Common myeloid progenitor, CD34-positive (primary cell): ENCODE measurements around the gene C16orf96.
"Not testable (repeated sequence)": the region's sequence is repeated elsewhere in the genome, so short reads cannot be mapped to it uniquely, and the experiment has no call there.

ENCODE experiments used
- CTCF ChIA-PET: fragments of 350-600 bp; sonication (Branson Sonifier 250); formaldehyde crosslinking; loops from one replicate; lab custom pipeline; 2021; ENCODE audit warnings: antibody characterized with exemption; lab: Charles Lee
- POLR2A ChIA-PET: fragments of 350-600 bp; sonication (Branson Sonifier 250); formaldehyde crosslinking; loops from one replicate; lab custom pipeline; 2021; ENCODE audit warnings: antibody characterized with exemption; lab: Charles Lee
- DNase-seq, 3 donors: peaks; one replicate each; pipeline versions ENCODE4 v3.0.0 to v3.0.0-alpha.2; 2013
- H3K27ac ChIP-seq, 2 experiments: 1 replicate in 1 of 2; 2 replicates in 1 of 2; pipeline ENCODE4 v1.7.0; 2013; ENCODE audit warnings: inconsistent platforms in 2 of 2, low read length in 2 of 2, mild to moderate bottlenecking in 2 of 2, low read depth in 1 of 2, moderate library complexity in 1 of 2; ENCODE audit not compliant: severe bottlenecking in 2 of 2, insufficient read depth in 1 of 2, poor library complexity in 1 of 2
- H3K27me3 ChIP-seq, 5 experiments: replicated peaks in 2 of 5; 1 replicate in 3 of 5; 2 replicates in 2 of 5; pipeline versions ENCODE4 v1.6.1 to v1.7.0; 2013; ENCODE audit warnings: low read length in 4 of 5, mild to moderate bottlenecking in 2 of 5, moderate library complexity in 2 of 5, inconsistent platforms in 1 of 5; ENCODE audit not compliant: insufficient read depth in 5 of 5, control insufficient read depth in 4 of 5
- H3K36me3 ChIP-seq, 4 experiments: 1 replicate in 2 of 4; 2 replicates in 2 of 4; pipeline versions ENCODE4 v1.6.1 to v1.7.0; 2013; ENCODE audit warnings: low read length in 3 of 4, control low read depth in 1 of 4, mild to moderate bottlenecking in 1 of 4; ENCODE audit not compliant: control insufficient read depth in 4 of 4, insufficient read depth in 4 of 4
- H3K4me1 ChIP-seq, 4 experiments: 1 replicate in 3 of 4; 2 replicates in 1 of 4; pipeline versions ENCODE4 v1.6.1 to v1.7.1; 2013; ENCODE audit warnings: low read length in 3 of 4, mild to moderate bottlenecking in 3 of 4, control low read depth in 1 of 4, inconsistent platforms in 1 of 4, moderate library complexity in 1 of 4; ENCODE audit not compliant: control insufficient read depth in 4 of 4, insufficient read depth in 4 of 4; ENCODE audit errors: control extremely low read depth in 1 of 4
- H3K4me3 ChIP-seq, 7 experiments: 1 replicate in 4 of 7; 2 replicates in 3 of 7; pipeline versions ENCODE4 v1.5.1 to v1.7.0; 2013; ENCODE audit warnings: mild to moderate bottlenecking in 7 of 7, low read length in 6 of 7, moderate library complexity in 6 of 7, inconsistent platforms in 2 of 7, low read depth in 2 of 7, control low read depth in 1 of 7; ENCODE audit not compliant: insufficient read depth in 4 of 7, control insufficient read depth in 1 of 7; ENCODE audit errors: extremely low read depth in 1 of 7
- H3K9me3 ChIP-seq, 5 experiments: 1 replicate in 4 of 5; 2 replicates in 1 of 5; pipeline versions ENCODE4 v1.6.1 to v1.7.1; 2013; ENCODE audit warnings: low read length in 4 of 5, mild to moderate bottlenecking in 2 of 5, inconsistent platforms in 1 of 5, low read depth in 1 of 5, moderate library complexity in 1 of 5; ENCODE audit not compliant: control insufficient read depth in 4 of 5, insufficient read depth in 2 of 5; ENCODE audit errors: control extremely low read depth in 1 of 5
- WGBS: methylation state at CpG from one replicate; pipeline ENCODE4 v1.1.5; 2013; ENCODE audit not compliant: insufficient coverage; 5-methylcytosine and 5-hydroxymethylcytosine counted together

C16orf96 gene

DNA sequence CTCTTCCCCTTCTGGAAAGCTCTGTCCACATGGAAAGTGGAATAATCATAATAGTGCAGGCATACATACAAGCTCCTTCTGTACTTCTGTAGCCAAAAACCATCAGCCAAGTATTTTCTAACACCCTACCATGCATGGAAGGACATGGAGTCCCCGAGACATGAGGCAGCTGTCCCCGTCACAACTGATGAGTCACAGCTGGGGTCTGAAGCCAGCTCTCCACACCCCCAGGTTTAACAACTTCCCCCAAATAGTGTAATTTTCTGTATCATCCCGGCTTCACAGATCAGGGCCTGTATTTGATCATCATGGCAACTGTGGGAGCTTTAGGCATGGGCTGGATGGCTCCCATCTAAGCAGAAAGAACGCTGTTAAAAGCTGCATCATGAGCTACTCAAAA is 16.6 kb downstream of the C16orf96 start:
- ChIA-PET CTCF (interaction anchor here (0.7 to 1.9 kb wide), 8 partner anchors 10 to 67 kb away, joined by 3 to 7 read pairs (median 4); no protein-coding TSS in a partner anchor), POLR2A (no interaction called here)
- no peak overlapping the region for H3K27ac ChIP-seq
- no peaks in the 10 kb centered on the region for H3K27me3 ChIP-seq
- WGBS = 61% methylated on average over 4 of the region's 4 CpGs
- peak in 2 of 3 donors; percentile 54 to 62 for DNase-seq
- H3K36me3 ChIP-seq = no peaks in the 10 kb centered on the region
- H3K4me1 ChIP-seq = peaks cover 0 to 22% (median 13%) of the 10 kb centered on the region in 4 experiments
- H3K4me3 ChIP-seq = no peak overlapping the region
- H3K9me3 ChIP-seq = no peaks in the 10 kb centered on the region

DNA sequence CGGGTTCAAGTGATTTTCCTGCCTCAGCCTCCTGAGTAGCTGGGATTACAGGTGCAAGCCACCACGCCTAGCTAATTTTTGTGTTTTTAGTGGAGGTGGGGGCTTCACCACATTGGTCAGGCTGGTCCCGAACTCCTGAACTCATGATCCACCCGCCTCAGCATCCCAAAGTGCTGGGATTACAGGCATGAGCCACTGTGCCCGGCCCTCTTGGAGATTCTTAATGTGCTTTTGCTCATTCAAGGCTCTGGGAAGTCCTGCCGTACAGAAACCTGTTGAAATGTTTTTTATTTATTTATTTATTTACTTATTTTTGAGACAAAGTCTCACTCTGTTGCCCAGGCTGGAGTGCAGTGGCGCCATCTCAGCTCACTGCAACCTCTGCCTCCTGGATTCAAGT is 17.8 kb downstream of the C16orf96 start:
- H3K27ac ChIP-seq, H3K4me3 ChIP-seq, H3K27me3 ChIP-seq, DNase-seq, H3K36me3 ChIP-seq, H3K9me3 ChIP-seq, POLR2A ChIA-PET: not testable (repeated sequence)
- CTCF ChIA-PET = interaction anchor here (1.0 to 1.9 kb wide), 5 partner anchors 12 to 68 kb away, joined by 3 to 7 read pairs (median 4); no protein-coding TSS in a partner anchor
- peaks cover 0 to 22% (median 13%) of the 10 kb centered on the region in 4 experiments for H3K4me1 ChIP-seq
- 90% methylated on average over 2 of the region's 7 CpGs for WGBS

DNA sequence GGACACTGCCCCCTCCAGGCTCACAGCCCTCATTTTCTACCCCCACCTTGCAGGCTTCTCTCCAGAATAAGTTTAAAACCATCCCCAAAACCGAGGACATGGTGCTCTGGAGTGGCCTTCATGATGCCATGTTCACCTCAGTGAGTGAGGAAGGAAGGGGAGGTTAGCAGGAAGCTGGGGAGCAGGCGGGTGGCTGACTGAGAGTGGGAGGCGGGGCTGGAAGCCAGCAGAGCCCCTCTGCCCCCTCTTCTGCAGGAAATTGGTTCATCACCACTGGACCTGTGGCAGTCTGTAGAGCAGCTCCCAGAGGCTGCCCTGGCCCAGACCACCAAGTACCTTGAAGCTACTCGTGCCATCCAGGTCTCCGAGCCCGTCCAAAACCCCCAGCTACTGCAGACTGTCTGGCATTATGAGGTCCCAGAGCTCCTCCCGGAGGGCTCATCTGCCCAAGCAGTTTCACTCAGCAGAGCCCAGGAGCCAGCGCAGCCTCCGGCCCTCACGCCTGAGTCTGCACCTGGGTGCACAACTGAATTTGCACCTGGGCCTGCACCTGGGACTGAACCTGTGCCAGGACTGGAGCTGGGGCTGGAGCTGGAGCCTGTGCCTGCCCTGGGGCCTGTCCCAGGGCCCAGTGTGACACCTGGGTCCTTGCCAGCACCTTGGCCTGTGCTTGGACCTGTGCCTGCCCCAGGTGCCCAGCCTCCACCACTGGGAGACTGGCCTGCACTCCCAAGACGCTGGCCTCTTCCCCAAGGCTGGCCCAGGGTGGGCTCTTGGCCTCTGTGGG is 19.0 kb downstream of the C16orf96 start:
- WGBS = 41% methylated on average over 11 of the region's 11 CpGs

DNA sequence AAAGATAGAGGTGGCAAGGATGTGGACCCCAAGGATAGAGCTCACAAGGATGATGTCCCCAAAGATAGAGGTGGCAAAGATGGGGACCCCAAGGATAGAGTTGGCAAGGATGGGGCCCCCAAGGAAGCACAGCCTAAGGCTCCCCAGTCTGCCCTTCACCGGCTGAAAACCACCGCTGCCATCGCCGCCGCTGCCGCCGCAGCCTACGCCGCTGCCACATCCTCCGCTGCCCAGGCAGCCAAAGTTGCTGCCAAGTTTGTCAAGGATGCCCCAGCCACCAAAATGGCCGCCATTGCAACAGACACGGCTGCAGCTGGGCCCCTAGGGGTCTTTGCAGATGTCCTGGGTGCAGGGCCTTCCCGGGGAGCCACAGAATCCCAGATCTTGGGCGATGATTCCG is 19.9 kb downstream of the C16orf96 start:
- POLR2A ChIA-PET = interaction anchor here (1.0 kb wide), 1 partner anchor 26 kb away, joined by 3 read pairs; no protein-coding TSS in a partner anchor
- WGBS = 96% methylated on average over 14 of the region's 15 CpGs
- no peak overlapping the region for H3K4me3 ChIP-seq
- H3K4me1 ChIP-seq = peaks cover 0 to 20% (median 13%) of the 10 kb centered on the region in 4 experiments
- H3K27ac ChIP-seq = no peak overlapping the region
- no peaks in the 10 kb centered on the region for H3K9me3 ChIP-seq
- CTCF ChIA-PET = interaction anchor here (1.0 to 1.7 kb wide), 5 partner anchors 10 to 58 kb away, joined by 3 to 5 read pairs (median 4); no protein-coding TSS in a partner anchor
- H3K27me3 ChIP-seq = no peaks in the 10 kb centered on the region
- H3K36me3 ChIP-seq = no peaks in the 10 kb centered on the region
- DNase-seq = no peak

More for the DNA sequence above, 19.0 kb downstream of the C16orf96 start:
- DNase-seq = peak; percentile 15 to 48 (median 42)
- H3K36me3 ChIP-seq = no peaks in the 10 kb centered on the region
- peaks cover 0 to 22% (median 13%) of the 10 kb centered on the region in 4 experiments for H3K4me1 ChIP-seq
- no peaks in the 10 kb centered on the region for H3K27me3 ChIP-seq
- H3K4me3 ChIP-seq = peak overlapping the region in 3 of 7 experiments; percentile 14 to 46 (median 28)
- no peaks in the 10 kb centered on the region for H3K9me3 ChIP-seq
- POLR2A ChIA-PET = interaction anchor here (1.0 kb wide), 1 partner anchor 25 kb away, joined by 3 read pairs; no protein-coding TSS in a partner anchor
- no peak overlapping the region for H3K27ac ChIP-seq
- CTCF ChIA-PET = interaction anchor here (0.6 to 1.7 kb wide), 15 partner anchors 10 to 185 kb away, joined by 3 to 6 read pairs (median 3); partner anchors contain the start of genes C16orf96, CDIP1 and HMOX2

DNA sequence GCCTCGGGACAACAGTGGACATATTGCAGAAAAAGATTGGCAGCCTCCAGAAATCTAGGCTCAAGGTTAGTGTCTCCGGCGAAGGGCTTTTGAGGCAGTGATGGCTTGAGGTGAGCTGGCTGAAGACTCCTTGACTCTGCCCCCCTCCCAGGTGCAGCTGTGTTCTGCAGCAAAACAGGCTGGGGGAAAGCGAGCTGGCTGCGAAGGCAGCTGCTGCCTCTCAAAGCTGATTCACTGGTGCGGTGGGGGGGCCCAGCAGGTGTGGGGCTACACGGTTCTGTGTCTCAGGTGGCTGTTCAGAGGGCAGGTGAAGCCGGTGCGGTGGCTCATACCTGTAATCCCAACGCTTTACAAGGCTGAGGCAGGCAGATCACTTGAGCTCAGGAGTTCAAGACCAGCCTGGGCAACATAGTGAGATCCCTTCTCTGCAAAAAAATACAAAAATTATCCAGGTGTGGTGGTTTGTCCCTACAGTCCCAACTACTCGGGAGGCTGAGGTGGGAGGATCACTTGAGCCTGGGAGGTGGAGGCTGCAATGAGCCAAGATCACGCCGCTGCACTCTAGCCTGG is 22.9 kb downstream of the C16orf96 start:
- Histone ChIP-seq H3K27ac (no peak overlapping the region), H3K4me3 (no peak overlapping the region), H3K27me3 (no peaks in the 10 kb centered on the region), H3K4me1 (peaks cover 0 to 15% (median 13%) of the 10 kb centered on the region in 4 experiments), H3K9me3 (no peaks in the 10 kb centered on the region), H3K36me3 (no peaks in the 10 kb centered on the region)
- no peak for DNase-seq
- POLR2A ChIA-PET = no interaction called here
- CTCF ChIA-PET = interaction anchor here (0.6 to 2.6 kb wide), 8 partner anchors 14 to 74 kb away, joined by 3 to 12 read pairs (median 3); no protein-coding TSS in a partner anchor
- 98% methylated on average over 11 of the region's 13 CpGs for WGBS

DNA sequence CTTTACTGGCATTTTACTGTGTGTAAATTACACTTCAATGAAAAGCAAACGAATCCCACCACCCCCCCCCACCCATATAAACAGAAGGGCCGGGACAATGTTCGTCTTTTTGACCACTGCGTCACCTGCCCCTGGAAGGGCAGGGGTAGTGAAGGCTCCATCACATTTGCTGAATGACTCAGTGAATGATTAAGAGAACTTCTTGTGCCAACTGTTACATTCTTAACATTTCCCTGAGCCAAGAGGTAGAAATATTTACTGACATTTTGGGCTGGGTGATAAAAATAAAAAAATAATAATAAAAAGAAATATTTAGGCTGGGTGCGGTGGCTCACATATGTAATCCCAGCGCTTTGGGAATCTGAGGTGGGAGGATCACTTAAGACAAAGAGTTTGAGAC is 24.1 kb downstream of the C16orf96 start:
- no peak overlapping the region for H3K4me3 ChIP-seq
- no peaks in the 10 kb centered on the region for H3K36me3 ChIP-seq
- H3K27ac ChIP-seq = no peak overlapping the region
- WGBS = 100% methylated on average over 1 of the region's 6 CpGs
- ChIA-PET POLR2A (no interaction called here), CTCF (interaction anchor here (1.5 to 2.4 kb wide), 3 partner anchors 11 to 73 kb away, joined by 3 to 12 read pairs (median 4); no protein-coding TSS in a partner anchor)
- no peaks in the 10 kb centered on the region for H3K9me3 ChIP-seq
- no peak for DNase-seq
- H3K4me1 ChIP-seq = peaks cover 0 to 5% (median 4%) of the 10 kb centered on the region in 4 experiments
- H3K27me3 ChIP-seq = no peaks in the 10 kb centered on the region
